H9 (cell line): ENCODE measurements around the gene OXCT1. TPM values are rescaled to one million over a fixed set of nuclear protein-coding genes. Genes with fewer than 3 reads are reported as not detected.

Experiments used
- DNase-seq: peaks from one replicate; pipeline ENCODE4 v3.0.0-alpha.2; 2017
- H2AFZ ChIP-seq: one replicate; pipeline ENCODE4 v1.6.1; 2013; ENCODE audit warnings: mild to moderate bottlenecking, low read length, control low read depth, moderate library complexity
- H2AK5ac ChIP-seq: 2 replicates; pipeline ENCODE4 v1.6.1; 2013; ENCODE audit warnings: low read length, control low read depth, mixed read lengths; ENCODE audit not compliant: insufficient read length
- H2BK120ac ChIP-seq: one replicate; pipeline ENCODE4 v1.6.1; 2013; ENCODE audit warnings: low read depth, mild to moderate bottlenecking, low read length, control low read depth, inconsistent platforms; ENCODE audit not compliant: poor library complexity, severe bottlenecking
- H2BK12ac ChIP-seq: 2 replicates; pipeline ENCODE4 v1.6.1; 2013; ENCODE audit warnings: low read length, control low read depth, mixed read lengths, low read depth; ENCODE audit not compliant: insufficient read length
- H2BK15ac ChIP-seq: 2 replicates; pipeline ENCODE4 v1.6.1; 2013; ENCODE audit warnings: low read depth, low read length, control low read depth
- H2BK20ac ChIP-seq: one replicate; pipeline ENCODE4 v1.6.1; 2013; ENCODE audit warnings: low read depth, mild to moderate bottlenecking, low read length, control low read depth, inconsistent platforms; ENCODE audit not compliant: poor library complexity, severe bottlenecking
- H2BK5ac ChIP-seq: 2 replicates; pipeline ENCODE4 v1.6.1; 2013; ENCODE audit warnings: low read length, control low read depth, mixed read lengths; ENCODE audit not compliant: insufficient read length
- H3K14ac ChIP-seq: 2 replicates; pipeline ENCODE4 v1.6.1; 2013; ENCODE audit warnings: low read length, control low read depth; ENCODE audit not compliant: insufficient read depth
- H3K18ac ChIP-seq: 2 replicates; pipeline ENCODE4 v1.6.1; 2013; ENCODE audit warnings: low read depth, mild to moderate bottlenecking, mixed read lengths, low read length, control low read depth; ENCODE audit not compliant: insufficient read length
- H3K23ac ChIP-seq: 2 replicates; pipeline ENCODE4 v1.6.1; 2013; ENCODE audit warnings: low read length, control low read depth, mixed read lengths, low read depth; ENCODE audit not compliant: insufficient read length
- H3K23me2 ChIP-seq: 2 replicates; pipeline ENCODE4 v1.6.1; 2013; ENCODE audit warnings: low read depth, mild to moderate bottlenecking, mixed read lengths, low read length, control low read depth; ENCODE audit not compliant: insufficient read length, poor library complexity, severe bottlenecking
- H3K27ac ChIP-seq: 2 replicates; pipeline ENCODE4 v1.5.1; 2013; ENCODE audit warnings: low read length, control low read depth, mixed read lengths, low read depth; ENCODE audit not compliant: insufficient read length
- H3K27me3 ChIP-seq: 2 replicates; pipeline ENCODE4 v1.6.1; 2013; ENCODE audit warnings: low read length, control low read depth, inconsistent platforms; ENCODE audit not compliant: insufficient read depth
- H3K4ac ChIP-seq: 2 replicates; pipeline ENCODE4 v1.6.1; 2013; ENCODE audit warnings: low read depth, mild to moderate bottlenecking, control low read depth, inconsistent platforms, low read length, moderate library complexity
- H3K4me1 ChIP-seq: 2 replicates; pipeline ENCODE4 v1.6.1; 2013; ENCODE audit warnings: low read length, control low read depth, inconsistent platforms; ENCODE audit not compliant: insufficient read depth
- H3K4me2 ChIP-seq: 2 replicates; pipeline ENCODE4 v1.6.1; 2013; ENCODE audit warnings: low read length, control low read depth, mixed read lengths; ENCODE audit not compliant: insufficient read length, insufficient read depth
- H3K56ac ChIP-seq: 2 replicates; pipeline ENCODE4 v1.6.1; 2013; ENCODE audit warnings: low read depth, mild to moderate bottlenecking, mixed read lengths, low read length, control low read depth; ENCODE audit not compliant: insufficient read length
- H3K79me1 ChIP-seq: 2 replicates; pipeline ENCODE4 v1.6.1; 2013; ENCODE audit warnings: low read depth, mild to moderate bottlenecking, moderate library complexity, low read length, control low read depth, inconsistent platforms; ENCODE audit not compliant: insufficient read depth, poor library complexity, severe bottlenecking
- H3K79me2 ChIP-seq: 2 replicates; pipeline ENCODE4 v1.6.1; 2013; ENCODE audit warnings: low read length, control low read depth, inconsistent platforms; ENCODE audit not compliant: insufficient read depth
- H3K9ac ChIP-seq: 2 replicates; pipeline ENCODE4 v1.6.1; 2013; ENCODE audit warnings: low read length, control low read depth, mixed read lengths; ENCODE audit not compliant: insufficient read length; ENCODE audit errors: extremely low read depth
- H3K9me3 ChIP-seq: one replicate; pipeline ENCODE4 v1.6.1; 2013; ENCODE audit warnings: low read depth, low read length, inconsistent platforms; ENCODE audit not compliant: control insufficient read depth
- H3T11ph ChIP-seq: one replicate; pipeline ENCODE4 v1.6.1; 2013; ENCODE audit warnings: mild to moderate bottlenecking, low read length, control low read depth, inconsistent platforms
- H4K20me1 ChIP-seq: one replicate; pipeline ENCODE4 v1.6.1; 2013; ENCODE audit not compliant: control insufficient read depth, insufficient read length, insufficient read depth
- H4K5ac ChIP-seq: 2 replicates; pipeline ENCODE4 v1.6.1; 2013; ENCODE audit warnings: low read depth, mild to moderate bottlenecking, mixed read lengths, low read length, control low read depth; ENCODE audit not compliant: insufficient read length
- H4K8ac ChIP-seq: replicated peaks from 2 replicates; pipeline ENCODE4 v1.6.1; 2013; ENCODE audit warnings: low read length, control low read depth, mixed read lengths, low read depth; ENCODE audit not compliant: insufficient read length
- H4K91ac ChIP-seq: 2 replicates; pipeline ENCODE4 v1.6.1; 2013; ENCODE audit warnings: low read depth, mild to moderate bottlenecking, moderate library complexity, mixed read lengths, low read length, control low read depth; ENCODE audit not compliant: insufficient read length
- H3K27ac Mint-ChIP-seq, 3 experiments: 2 replicates in 2 of 3; 3 replicates in 1 of 3; pipeline ENCODE4 v1.8.0; 2020 to 2021; ENCODE audit warnings: mixed read lengths in 3 of 3, mild to moderate bottlenecking in 1 of 3, moderate library complexity in 1 of 3
- H3K27me3 Mint-ChIP-seq: 2 replicates; pipeline ENCODE4 v1.8.0; 2021; ENCODE audit warnings: low read depth, mild to moderate bottlenecking, moderate library complexity, mixed read lengths
- H3K36me3 Mint-ChIP-seq, 3 experiments: 2 replicates in 2 of 3; 3 replicates in 1 of 3; pipeline ENCODE4 v1.8.0; 2020 to 2021; ENCODE audit warnings: low read depth in 3 of 3, mixed read lengths in 3 of 3; ENCODE audit not compliant: insufficient read depth in 1 of 3
- H3K4me1 Mint-ChIP-seq, 2 experiments: 2 replicates each; pipeline ENCODE4 v1.8.0; 2020; ENCODE audit warnings: mixed read lengths in 2 of 2
- H3K4me3 Mint-ChIP-seq, 2 experiments: 2 replicates in 1 of 2; 3 replicates in 1 of 2; pipeline ENCODE4 v1.8.0; 2020 to 2021; ENCODE audit warnings: mild to moderate bottlenecking in 2 of 2, mixed read lengths in 2 of 2, moderate library complexity in 1 of 2
- H3K9me3 Mint-ChIP-seq, 2 experiments: 2 replicates in 1 of 2; 3 replicates in 1 of 2; pipeline ENCODE4 v1.8.0; 2020; ENCODE audit warnings: mild to moderate bottlenecking in 2 of 2, mixed read lengths in 2 of 2, moderate library complexity in 1 of 2
- CTCF ChIP-seq: fragments of 200-600 bp; sonication (generic); conservative IDR thresholded peaks from 3 replicates; pipeline ENCODE4 v1.8.0; 2021; ENCODE audit warnings: antibody characterized with exemption, mild to moderate bottlenecking
- WGBS: extraction: QIAGEN DNeasy Blood & Tissue Kit; methylation state at CpG from one replicate; pipeline ENCODE4 v1.1.7; 2013; ENCODE audit warnings: missing lambda C conversion rate, low lambda C conversion rate, mixed read lengths; ENCODE audit not compliant: insufficient read length; ENCODE audit errors: extremely low coverage; 5-methylcytosine and 5-hydroxymethylcytosine counted together
- total RNA-seq: library from RNA; stranded (reverse); gene quantifications from 2 replicates; pipeline ENCODE4 v1.2.1, GENCODE V29; 2021

Gene OXCT1
- total RNA-seq, 1 experiment from 2014 or later = 25.6 TPM

GRCh38 chr5:41851116-41851515, 19.1 kb downstream of the OXCT1 start:
- no peaks in the 10 kb centered on the region for H3K79me1 ChIP-seq
- no peak overlapping the region for H2AFZ ChIP-seq
- H3K23me2 ChIP-seq = no peaks in the 10 kb centered on the region
- H4K8ac ChIP-seq = no peak overlapping the region
- H3K4me3 Mint-ChIP-seq = no peak overlapping the region
- H3K36me3 Mint-ChIP-seq = peaks cover 32 to 47% (median 38%) of the 10 kb centered on the region in 3 experiments
- TF ChIP-seq CTCF = no peak
- H3K18ac ChIP-seq = no peak overlapping the region
- H3K4ac ChIP-seq = no peak overlapping the region
- no peak overlapping the region for H3K27ac Mint-ChIP-seq
- no peaks in the 10 kb centered on the region for H3K27me3 ChIP-seq
- H3K4me2 ChIP-seq = no peak overlapping the region
- H3K56ac ChIP-seq = no peak overlapping the region
- no peak overlapping the region for H3T11ph ChIP-seq
- no peaks in the 10 kb centered on the region for H3K4me1 ChIP-seq
- no peak for DNase-seq
- H3K27ac ChIP-seq = no peak overlapping the region
- H4K20me1 ChIP-seq = no peaks in the 10 kb centered on the region
- H3K9me3 Mint-ChIP-seq = peaks cover 0 to 11% of the 10 kb centered on the region in 2 experiments; a peak in 4 of 5 replicates
- no peaks in the 10 kb centered on the region for H3K27me3 Mint-ChIP-seq
- no peak overlapping the region for H3K9ac ChIP-seq
- H2BK12ac ChIP-seq = no peak overlapping the region
- no peak overlapping the region for H2BK20ac ChIP-seq
- no peaks in the 10 kb centered on the region for H3K4me1 Mint-ChIP-seq
- no CpG with 5 or more reads among the region's 1 CpG for WGBS
- H3K14ac ChIP-seq = no peak overlapping the region
- H4K91ac ChIP-seq = no peak overlapping the region
- H3K23ac ChIP-seq = no peak overlapping the region
- no peaks in the 10 kb centered on the region for H3K9me3 ChIP-seq
- H2AK5ac ChIP-seq = no peak overlapping the region
- H2BK120ac ChIP-seq = no peak overlapping the region
- no peaks in the 10 kb centered on the region for H3K79me2 ChIP-seq
- H2BK15ac ChIP-seq = no peak overlapping the region
- H2BK5ac ChIP-seq = no peak overlapping the region
- no peak overlapping the region for H4K5ac ChIP-seq
